ENCODE data around the gene C4orf50. TPM values are rescaled to one million over a fixed set of nuclear protein-coding genes. Genes with fewer than 3 reads are reported as not detected.

Gene C4orf50
- total RNA-seq, 1 experiment from 2014 or later, result not detected

DNA sequence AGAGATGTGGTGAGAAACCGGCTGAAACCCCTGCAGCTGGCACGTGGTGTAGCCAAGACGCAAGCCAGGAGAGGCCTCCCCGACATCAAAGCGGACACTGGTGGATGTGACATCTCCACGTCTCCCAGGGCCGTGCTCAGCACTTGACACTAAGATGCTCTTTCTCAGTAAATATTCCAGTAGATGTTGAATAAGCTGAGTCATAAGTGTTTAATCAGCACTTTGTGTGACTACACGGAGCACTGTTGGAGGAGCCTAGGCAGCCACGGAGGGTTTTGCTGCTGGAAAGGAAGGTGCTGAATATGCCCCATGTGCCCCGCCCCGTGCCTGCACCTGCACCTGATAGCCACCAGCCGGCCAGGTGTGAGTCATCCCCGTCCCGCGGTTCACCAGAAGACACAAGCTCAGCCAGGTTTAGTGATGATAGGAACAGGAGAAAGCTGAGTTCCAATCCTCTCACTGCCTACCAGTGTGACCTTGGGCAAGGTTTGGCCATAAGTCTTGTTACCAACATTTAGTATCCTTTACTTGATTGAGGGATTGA, 29.0 kb upstream of the C4orf50 start:
- no peaks in the 10 kb centered on the region for H3K27me3 ChIP-seq
- H3K36me3 ChIP-seq, result no peaks in the 10 kb centered on the region
- no peak overlapping the region for H3K4me3 ChIP-seq
- no peak for DNase-seq
- H3K9me3 ChIP-seq, result no peaks in the 10 kb centered on the region

DNA sequence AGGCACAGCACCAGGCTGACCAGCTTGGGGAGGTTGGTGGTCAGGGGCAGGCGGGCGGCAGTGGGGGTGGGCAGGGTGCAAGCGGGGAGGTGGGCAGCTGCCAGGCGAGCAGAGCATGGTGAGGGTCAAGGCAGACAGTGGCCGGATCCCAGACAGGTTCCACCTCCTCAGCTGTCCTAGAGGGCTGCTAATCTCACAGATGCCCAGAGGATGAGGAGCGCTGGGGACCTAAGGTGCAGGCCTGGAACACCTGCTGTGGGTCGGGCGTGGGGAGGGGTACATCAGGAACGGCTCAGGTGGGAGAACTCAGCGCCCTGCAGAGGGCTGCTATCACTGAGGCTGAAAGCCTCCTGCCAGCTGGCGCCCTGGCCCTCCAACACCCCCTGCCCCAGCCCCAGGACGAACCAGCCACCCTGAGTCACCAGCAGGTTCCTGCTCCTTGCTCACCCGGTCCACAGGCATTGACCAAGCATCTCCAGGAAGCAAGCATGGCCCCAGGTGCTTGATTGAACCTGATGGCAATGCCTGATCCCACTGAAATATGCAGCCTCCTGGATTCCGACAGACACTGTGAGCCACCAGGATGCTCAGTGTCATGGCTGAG, 28.4 kb upstream of the C4orf50 start:
- no peak for DNase-seq
- Histone ChIP-seq H3K4me3 (no peak overlapping the region), H3K27me3 (no peaks in the 10 kb centered on the region), H3K36me3 (no peaks in the 10 kb centered on the region), H3K9me3 (no peaks in the 10 kb centered on the region)

DNA sequence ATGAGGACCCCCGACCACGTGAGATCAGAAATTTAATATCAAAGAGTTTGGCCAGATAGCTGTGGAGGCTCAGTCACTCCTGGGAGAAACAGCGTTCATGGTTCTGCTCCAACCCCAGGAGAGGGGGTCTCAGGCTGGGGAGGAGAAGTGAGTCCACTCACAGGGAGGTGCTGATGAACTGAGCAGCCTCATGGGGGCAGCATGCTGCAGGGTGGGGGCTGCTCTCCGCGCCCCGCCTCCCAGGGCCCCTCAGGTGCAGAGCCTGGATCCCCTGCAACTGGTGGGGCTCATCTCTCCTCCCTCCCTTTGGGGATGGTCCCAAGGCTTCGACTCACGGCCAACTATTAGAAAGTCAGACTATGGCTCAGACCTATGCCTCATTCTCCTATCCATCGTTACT, 26.6 kb upstream of the C4orf50 start:
- no peaks in the 10 kb centered on the region for H3K27me3 ChIP-seq
- no peaks in the 10 kb centered on the region for H3K9me3 ChIP-seq
- DNase-seq, result no peak
- H3K4me3 ChIP-seq, result no peak overlapping the region
- H3K36me3 ChIP-seq, result no peaks in the 10 kb centered on the region

DNA sequence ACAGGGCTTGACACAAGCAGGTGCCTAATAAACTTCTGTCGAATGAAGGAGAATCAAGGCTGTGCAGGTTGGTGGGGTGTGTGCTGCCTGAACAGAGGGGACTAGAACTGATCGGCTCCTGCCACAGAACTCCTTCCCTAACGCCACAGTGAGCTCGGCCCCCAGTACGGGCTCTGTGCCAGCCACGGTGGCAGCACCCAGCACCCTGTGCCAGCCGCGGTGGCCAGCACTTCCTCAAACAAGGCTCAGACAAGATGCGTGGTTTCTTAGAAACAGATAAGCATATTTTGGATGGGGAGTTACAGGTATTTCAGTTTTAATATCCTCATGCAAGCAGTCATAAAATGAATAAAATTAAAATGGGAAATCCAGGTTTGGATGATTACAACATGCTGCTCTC, 26.0 kb upstream of the C4orf50 start:
- H3K9me3 ChIP-seq, result no peaks in the 10 kb centered on the region

DNA sequence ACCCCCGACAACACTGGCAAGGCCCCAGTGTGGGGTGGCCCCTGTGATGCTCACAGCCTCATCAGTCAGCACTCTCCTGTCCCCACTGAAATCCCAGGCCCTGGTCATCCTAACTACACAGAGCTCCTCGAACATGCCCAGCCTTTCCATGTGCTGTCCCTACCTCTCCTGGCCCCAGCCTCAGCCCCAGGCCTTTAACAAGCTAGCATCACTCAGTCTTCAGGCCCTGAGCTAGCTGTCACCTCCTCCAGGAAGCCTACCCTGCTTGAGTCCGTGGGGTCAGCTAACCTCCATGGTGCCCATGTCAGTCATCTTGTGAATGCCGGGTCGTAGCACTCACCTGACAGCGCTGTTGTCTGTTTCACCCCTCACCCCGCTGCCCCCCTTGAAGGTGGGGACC, 25.6 kb upstream of the C4orf50 start:
- no peak for DNase-seq
- no peaks in the 10 kb centered on the region for H3K36me3 ChIP-seq
- H3K4me3 ChIP-seq, result no peak overlapping the region
- H3K27me3 ChIP-seq, result no peaks in the 10 kb centered on the region
- H3K9me3 ChIP-seq, result no peaks in the 10 kb centered on the region

More for the DNA sequence above, 26.0 kb upstream of the C4orf50 start:
- no peak for DNase-seq
- no peak overlapping the region for H3K4me3 ChIP-seq
- H3K27me3 ChIP-seq, result no peaks in the 10 kb centered on the region
- no peaks in the 10 kb centered on the region for H3K36me3 ChIP-seq

DNA sequence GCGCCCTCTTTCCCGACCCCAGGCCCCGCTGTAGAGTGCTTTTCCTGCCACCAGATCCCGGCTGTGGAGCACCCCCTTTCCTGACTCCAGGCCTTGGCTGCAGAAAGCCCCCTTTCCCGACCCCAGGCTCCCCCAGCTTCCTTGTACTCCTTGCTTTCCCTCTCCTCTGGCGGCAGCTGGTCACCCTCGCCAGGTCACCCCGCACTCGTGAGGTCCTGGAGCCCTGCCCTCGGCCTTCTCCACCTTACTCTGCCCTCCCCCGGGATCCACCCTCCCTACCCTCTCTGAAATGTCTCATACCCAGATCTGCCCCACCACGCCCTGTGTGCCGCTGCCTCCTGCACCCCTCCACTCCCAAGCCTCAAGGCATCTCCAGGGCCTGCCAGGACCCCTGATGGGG, 25.0 kb upstream of the C4orf50 start:
- H3K9me3 ChIP-seq, result no peaks in the 10 kb centered on the region
- DNase-seq, result no peak
- no peaks in the 10 kb centered on the region for H3K27me3 ChIP-seq
- H3K4me3 ChIP-seq, result no peak overlapping the region
- no peaks in the 10 kb centered on the region for H3K36me3 ChIP-seq

DNA sequence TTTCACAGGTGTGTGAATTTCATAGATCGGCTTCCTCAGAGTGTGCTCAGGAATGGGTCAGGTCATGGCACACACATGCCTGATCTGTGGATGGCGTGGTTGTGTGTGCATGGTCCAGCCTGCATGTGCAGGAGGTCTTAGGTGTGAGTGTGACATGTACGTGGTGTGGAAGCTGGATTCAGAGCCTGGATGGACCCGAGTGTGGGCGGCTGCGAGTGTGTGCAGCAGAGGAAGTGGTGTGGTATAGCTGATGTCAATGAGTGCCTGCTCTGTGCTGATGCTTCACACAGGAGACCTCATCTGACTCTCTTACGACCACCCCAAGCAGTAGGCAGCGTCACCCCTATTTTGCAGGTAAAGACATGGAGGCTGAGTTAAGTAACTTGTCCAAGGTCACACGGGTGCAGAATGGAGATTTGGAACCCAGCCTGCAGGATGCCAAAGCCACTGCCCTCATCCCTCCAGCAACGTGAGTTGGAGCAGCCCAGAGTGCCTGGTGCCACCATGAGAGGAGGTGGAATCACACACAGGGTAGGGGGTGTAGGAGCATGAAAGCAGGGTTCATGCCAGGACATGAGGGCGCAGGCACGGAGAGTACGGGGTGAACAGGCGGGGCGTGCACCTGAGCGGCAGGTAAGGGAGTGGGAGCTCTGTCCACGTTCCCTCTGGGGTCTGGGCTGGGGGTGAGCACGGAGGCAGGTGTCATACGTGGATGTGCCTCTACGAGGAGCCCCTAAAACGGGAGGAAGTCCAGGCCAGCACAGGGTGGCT, 24.2 kb upstream of the C4orf50 start:
- Histone ChIP-seq H3K9me3 (no peaks in the 10 kb centered on the region), H3K36me3 (no peaks in the 10 kb centered on the region), H3K4me3 (no peak overlapping the region), H3K27me3 (no peaks in the 10 kb centered on the region)
- DNase-seq, result no peak

DNA sequence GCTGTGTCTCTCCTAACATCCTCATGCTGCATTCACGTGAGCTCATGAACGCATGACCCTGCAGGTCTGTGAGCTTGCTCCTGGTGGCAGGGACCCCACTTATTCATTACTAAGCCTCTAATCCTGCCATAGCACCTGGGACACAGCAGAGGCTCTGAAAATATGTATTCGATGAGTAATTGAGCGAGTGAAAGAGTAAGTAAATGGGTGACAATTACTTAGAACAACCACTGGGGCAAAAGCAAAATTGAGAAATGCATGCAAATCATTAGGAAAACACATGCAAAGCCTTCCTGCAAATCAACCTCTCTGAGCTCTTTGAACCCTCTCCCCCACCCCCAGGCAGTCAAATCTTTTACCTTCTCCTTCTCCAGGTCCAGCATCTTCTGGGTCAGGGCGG, 23.6 kb upstream of the C4orf50 start:
- no peak overlapping the region for H3K4me3 ChIP-seq
- no peaks in the 10 kb centered on the region for H3K9me3 ChIP-seq
- no peaks in the 10 kb centered on the region for H3K27me3 ChIP-seq
- no peak for DNase-seq
- no peaks in the 10 kb centered on the region for H3K36me3 ChIP-seq

DNA sequence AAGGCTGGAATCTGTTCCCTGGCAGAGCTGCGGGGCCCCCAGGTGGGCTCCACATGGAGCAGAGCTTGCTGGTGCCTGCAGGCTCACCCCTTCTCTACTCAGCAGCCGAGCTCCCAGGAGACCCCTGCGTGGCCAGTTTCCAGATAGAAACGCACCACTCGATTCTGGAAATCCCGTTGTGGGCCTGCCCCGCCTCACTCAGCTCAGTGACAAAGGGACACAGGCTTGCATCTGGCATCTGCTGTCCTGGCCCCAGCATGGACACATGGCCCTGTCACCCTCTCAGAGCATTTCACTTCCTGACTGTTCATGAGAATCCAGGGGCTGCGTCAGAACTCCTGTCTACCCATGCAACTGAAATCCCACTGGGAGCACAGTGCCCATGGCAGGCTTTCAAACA, 20.5 kb upstream of the C4orf50 start:
- Histone ChIP-seq H3K36me3 (no peaks in the 10 kb centered on the region), H3K9me3 (no peaks in the 10 kb centered on the region), H3K4me3 (no peak overlapping the region), H3K27me3 (no peaks in the 10 kb centered on the region)
- no peak for DNase-seq

DNA sequence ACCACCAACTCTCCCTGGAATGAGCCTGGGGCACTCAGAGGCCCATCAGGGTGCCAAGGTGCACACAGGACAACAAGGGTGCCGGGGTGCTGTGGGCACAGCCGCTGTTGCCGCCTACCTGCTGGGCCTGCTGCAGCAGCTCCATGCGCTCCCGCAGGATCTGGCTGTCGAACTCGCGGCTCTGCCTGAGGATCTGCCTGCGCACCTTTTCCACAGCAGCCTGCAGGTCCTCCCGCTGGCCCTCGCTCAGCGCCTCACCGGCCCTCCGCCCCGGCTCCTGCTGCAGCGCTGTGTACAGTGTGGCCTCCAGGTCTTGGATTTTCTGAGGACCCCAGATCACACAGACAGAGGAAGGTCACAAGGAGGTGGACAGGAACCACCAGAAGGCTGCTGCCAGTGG, 17.6 kb upstream of the C4orf50 start:
- H3K36me3 ChIP-seq, result no peaks in the 10 kb centered on the region
- H3K4me3 ChIP-seq, result no peak overlapping the region
- no peaks in the 10 kb centered on the region for H3K27me3 ChIP-seq
- DNase-seq, result no peak
- H3K9me3 ChIP-seq, result no peaks in the 10 kb centered on the region

DNA sequence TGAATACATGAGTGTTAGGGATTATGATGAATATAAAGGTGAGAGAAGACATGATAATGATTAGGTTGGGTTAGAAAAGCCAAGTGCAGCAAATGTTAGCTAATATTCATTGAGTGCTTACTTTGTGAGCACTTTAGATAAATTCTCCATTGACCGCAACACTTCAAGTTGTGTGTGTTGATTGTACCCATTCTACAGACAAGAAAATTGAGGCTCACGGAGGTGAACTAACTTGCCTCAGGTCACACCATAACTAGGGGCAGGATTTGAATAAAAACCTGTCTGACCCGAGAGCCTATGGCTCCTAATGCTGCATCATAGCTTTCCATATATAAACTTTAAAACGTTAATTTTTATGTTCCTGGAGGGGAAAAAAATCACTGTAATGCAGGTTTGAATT, 15.2 kb upstream of the C4orf50 start:
- H3K27me3 ChIP-seq, result no peaks in the 10 kb centered on the region
- no peak for DNase-seq
- no peaks in the 10 kb centered on the region for H3K36me3 ChIP-seq
- H3K4me3 ChIP-seq, result no peak overlapping the region
- H3K9me3 ChIP-seq, result no peaks in the 10 kb centered on the region

DNA sequence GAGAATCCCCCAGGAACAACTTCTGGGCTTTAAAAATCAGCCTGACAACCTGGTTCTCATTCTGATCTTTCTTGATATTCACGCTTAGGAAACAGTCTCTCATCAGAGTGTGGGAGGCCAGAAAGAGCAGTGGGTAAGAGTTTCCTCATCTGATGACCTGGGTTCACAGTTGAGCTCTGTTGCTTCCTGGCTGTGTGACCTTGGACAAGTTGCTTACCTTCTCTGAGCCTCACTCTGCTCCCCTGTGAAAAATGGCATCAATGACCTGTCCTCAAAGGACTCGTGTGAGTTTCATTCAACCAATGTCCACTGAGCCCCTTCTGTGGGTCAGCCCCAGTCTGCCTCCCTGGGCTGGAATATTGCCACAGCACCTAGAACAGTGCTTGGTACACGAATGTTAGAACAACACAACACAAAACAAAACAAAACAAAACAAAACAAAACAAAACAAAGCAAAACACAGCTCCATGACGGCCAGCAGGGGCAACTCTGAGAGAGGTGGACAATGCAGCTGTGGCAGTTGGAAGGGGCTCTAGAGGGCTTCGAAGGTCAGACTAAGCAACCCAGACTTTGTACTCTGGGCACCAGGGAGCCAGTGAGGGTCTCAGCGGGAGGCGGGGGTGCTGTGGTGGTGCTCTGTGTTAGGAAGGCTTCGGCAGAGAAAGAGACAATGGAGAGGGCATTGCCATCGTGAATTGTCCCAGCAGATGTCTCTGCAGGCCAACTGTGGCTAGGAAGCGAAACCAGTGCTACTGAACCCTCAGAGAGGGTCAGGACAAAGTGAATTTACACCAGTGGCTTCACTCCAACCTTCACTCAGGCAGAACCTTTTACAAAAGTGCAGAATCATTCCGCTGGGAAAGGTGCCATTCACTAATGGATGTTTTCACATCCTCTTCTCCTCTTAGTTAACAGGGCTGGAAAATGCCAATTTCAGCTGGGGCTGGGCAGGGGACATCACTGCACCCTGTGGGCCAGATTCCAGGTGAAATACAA, 14.3 kb upstream of the C4orf50 start:
- H3K36me3 ChIP-seq, result no peaks in the 10 kb centered on the region
- DNase-seq, result no peak
- H3K4me3 ChIP-seq, result no peak overlapping the region
- H3K9me3 ChIP-seq, result no peaks in the 10 kb centered on the region
- H3K27me3 ChIP-seq, result no peaks in the 10 kb centered on the region

DNA sequence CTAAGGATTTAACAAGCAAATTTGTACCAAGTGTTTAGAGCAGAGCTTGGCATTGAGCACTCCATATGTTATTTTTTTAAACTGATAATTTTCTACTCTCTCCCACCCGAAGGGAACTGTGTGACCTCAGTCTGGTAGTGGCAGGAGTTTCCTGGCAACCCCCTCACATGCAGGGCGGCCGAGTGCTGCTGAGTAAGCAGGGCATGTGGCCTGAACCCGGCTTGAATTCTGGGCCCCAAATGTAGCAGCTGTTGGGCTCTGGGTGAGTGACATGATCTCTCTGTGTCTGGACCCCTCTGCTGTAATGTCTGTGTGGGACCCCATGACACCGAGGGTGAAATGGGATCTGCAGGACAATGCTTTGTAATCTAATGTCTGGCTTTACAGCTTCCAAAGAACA, 13.6 kb upstream of the C4orf50 start:
- H3K9me3 ChIP-seq, result no peaks in the 10 kb centered on the region

DNA sequence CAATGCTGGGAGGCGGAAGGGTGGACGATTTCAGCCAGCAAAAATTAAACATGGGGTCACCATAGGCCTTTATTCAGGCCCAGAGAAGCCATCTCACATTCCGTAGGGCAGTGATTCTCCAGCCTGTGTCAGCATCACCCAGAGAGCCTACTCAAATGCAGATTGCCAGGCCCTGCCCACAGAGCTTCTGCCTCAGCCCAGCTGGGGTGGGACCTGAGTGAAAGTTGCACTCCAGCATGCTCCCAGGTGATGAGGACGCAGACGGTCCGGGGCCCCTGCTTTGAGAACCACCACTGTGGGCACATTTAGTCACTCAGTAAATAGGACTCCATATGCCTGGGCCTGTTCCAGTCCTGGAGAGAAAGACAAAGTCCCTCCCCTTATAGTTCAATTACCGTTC, 12.4 kb upstream of the C4orf50 start:
- H3K9me3 ChIP-seq, result no peaks in the 10 kb centered on the region
- no peak for DNase-seq
- no peaks in the 10 kb centered on the region for H3K27me3 ChIP-seq
- H3K36me3 ChIP-seq, result no peaks in the 10 kb centered on the region
- H3K4me3 ChIP-seq, result no peak overlapping the region

More for the DNA sequence above, 13.6 kb upstream of the C4orf50 start:
- Histone ChIP-seq H3K36me3 (no peaks in the 10 kb centered on the region), H3K27me3 (no peaks in the 10 kb centered on the region), H3K4me3 (no peak overlapping the region)
- no peak for DNase-seq

DNA sequence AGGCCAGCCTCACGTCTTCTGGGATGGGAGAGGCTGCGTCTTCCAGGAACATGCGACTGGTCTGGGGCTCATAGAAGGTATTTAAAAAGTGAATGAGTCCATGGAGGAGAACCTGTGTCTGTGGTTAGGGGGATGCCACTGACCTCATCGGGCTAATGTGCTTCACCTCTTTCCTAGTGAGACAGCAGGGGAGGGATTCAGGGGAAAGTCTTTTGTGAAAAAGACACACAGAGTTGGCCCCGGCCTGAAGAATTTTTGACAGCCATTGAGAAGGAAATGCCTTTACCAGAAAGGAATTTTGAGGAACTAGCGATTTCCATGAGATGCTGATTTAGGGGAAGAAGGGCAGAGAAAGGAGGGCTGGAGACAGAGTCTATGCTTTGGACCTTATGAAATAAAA, 11.0 kb upstream of the C4orf50 start:
- H3K9me3 ChIP-seq, result no peaks in the 10 kb centered on the region
- DNase-seq, result no peak
- no peaks in the 10 kb centered on the region for H3K36me3 ChIP-seq
- no peak overlapping the region for H3K4me3 ChIP-seq
- H3K27me3 ChIP-seq, result no peaks in the 10 kb centered on the region

DNA sequence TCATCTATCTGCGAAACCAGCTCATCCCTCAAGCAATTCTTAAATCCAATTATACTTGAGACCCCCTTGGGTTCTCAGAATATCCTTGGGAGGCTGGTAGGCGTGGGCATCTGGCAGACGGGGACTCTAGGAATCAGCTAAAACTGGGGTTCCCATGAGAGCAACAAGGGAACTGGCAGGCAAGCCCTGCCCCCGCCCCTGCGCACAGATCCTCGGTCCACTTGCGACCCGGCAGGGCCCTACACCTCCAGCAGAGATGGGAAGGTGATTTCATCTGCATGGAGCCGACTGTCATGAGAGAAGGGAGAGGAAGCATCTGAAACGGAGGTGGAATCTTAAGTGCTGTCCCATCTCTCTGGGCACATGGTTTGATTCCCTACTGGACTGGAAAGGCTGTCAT, 9.9 kb upstream of the C4orf50 start:
- Histone ChIP-seq H3K4me3 (no peak overlapping the region), H3K9me3 (no peaks in the 10 kb centered on the region)
- no peak for DNase-seq

DNA sequence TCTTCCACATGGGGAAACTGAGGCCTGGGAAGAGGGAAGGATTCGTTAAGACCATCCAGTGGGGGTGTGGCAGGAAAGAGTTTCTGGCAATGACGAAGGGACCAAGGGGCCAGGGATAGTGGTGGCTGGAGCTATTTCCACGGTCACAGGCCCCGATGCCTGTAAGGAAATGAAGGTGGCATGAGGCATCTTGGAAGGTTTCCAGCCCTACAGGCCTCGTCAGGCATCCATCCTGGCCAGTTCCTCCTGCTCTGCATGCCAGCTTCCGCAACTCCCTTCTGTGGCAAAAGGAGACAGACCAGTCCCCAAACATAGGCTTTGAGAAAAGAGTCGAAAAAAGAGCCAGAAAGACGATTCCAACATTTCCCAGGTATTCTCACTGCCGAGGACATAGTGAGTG, 9.2 kb upstream of the C4orf50 start:
- no peaks in the 10 kb centered on the region for H3K36me3 ChIP-seq
- no peaks in the 10 kb centered on the region for H3K27me3 ChIP-seq
- no peak overlapping the region for H3K4me3 ChIP-seq
- DNase-seq, result no peak
- H3K9me3 ChIP-seq, result no peaks in the 10 kb centered on the region

More for the DNA sequence above, 9.9 kb upstream of the C4orf50 start:
- Histone ChIP-seq H3K36me3 (no peaks in the 10 kb centered on the region), H3K27me3 (no peaks in the 10 kb centered on the region)
